Stimulated activated CD8-positive, alpha-beta memory T cell treated with anti-CD3 and anti-CD28 coated beads, Interleukin-15, amount 100 ng/mL, for 1 hour (primary cell): Measurements from ENCODE around the gene NEURL3.
"Not testable (repeated sequence)": the region's sequence is repeated elsewhere in the genome, so short reads cannot be mapped to it uniquely, and the experiment has no call there.

ENCODE experiments used
- DNase-seq: peaks from one replicate; pipeline ENCODE4 v3.0.0-alpha.2; 2020; ENCODE audit warnings: low read depth

NEURL3 gene

DNA sequence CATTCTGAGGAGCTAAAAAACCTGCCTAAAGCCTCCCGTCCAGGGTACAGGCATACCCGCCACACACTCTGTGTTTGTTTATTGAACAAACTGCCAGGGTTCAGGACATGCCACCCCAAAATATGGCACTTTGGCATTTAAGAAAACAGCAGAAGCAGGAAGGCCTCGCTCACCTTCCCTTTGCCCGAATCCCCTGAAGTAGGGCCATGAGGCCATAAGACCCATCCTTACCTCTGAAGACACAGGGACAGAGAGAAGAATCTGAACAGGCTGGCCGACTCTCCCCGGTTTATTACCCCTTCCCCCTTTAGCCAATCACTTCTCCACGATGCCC, 1.7 kb upstream of the NEURL3 start:
- DNase-seq = no peak

DNA sequence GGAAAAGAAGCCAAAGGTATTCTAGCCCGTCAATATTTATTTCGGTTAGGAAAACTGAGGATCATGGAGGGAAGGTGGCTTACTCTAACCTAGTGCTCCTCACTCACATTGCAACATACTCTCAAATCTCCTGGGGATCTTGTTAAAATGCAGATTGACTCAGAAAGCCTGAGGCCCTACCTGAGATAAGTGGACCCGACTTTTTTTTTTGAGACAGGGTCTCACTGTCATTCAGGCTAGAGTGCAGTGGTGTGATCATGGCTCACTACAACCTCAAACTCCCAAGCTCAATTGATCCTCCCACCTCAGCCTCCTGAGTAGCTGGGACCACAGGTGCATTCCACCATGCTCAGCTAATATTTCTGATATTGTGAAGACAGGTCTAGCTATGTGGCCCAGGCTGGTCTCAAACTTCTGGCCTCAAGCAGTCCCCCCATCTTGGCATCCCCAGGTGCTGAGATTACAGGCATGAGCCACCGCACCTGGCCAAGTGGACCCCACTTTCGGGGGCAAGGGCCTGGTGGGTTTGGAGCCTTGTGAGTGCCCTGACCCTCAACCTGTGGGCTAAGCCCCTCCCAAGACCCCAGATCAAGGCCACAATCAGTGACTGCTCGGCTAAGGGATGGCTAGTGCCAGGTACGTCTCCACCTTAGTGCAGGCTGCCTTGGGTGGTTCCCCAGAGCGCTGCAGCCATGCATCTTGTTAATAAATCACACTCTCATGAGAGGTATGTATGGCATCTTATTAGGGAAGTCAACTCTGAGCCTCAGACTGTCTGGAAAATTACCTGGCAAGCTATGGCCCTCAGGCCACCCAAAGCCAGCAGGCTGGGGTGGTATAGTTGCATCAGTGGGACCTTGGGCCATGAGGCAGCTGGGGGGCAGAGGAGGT, 1.1 kb upstream of the NEURL3 start:
- DNase-seq = no peak

DNA sequence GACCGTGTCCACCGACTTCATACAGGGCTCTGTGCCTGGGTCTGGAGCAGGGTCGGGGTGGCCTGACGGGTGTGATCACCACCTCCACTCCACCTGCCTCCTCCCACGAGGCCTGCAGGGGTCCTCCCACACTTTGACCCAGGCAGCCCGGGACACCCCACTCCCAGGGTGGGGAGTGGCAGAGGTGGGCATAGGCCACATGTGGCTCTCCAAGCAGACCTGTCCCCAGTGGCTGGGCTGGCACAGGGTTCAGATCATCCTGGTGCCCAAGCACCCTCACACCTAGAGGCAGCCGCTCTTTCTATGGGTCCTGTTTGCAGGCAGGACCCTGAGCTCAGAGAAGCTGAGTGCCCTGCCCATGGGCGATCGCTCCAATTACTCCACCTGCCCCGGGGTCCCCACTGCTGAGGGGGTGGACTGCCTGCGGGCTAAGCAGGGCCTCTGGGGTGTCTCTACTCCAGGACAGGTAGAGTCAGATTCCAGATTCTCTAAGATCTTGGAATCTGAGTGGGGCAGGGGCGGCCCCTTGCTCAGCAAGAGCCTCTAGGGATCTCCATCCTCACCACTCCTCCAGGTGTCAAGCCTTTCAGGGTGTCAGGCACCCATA, 1.4 kb downstream of the NEURL3 start:
- no peak for DNase-seq

DNA sequence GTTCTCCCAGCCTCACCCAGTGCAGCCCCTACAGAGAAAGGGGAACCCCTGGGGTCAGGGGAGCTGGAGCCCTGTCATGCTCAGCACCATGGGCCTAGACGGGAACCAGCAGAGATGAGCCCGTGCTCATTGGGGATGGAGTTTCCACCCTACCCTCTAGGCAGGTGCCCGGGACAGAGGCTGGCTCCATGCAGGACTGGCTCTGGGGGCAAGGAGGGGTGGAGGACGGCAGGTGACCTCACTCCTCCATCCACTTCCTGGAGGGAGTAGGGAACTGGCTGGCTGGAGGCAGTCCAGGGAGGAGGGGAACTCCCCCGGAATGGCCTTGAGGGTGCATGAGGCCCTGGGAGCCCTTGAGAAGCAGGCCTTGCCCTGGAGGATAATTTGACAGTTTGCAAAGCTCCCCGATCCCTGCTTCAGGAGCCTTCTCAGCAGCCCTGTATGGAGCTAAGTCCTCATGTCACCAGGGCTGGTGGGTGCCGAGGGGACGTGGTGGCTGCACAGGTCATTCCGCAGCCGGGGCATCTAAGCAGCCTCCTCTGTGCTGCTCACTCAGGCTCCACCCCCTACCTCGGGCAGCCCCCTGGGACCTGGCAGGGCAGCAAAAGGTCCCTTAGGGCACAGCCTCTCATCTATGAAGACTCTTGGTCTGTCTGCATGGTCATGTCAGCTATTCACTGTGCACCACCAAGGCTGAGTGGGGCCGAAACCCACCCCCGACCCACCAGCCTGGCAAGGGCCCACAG, 2.1 kb downstream of the NEURL3 start:
- no peak for DNase-seq

DNA sequence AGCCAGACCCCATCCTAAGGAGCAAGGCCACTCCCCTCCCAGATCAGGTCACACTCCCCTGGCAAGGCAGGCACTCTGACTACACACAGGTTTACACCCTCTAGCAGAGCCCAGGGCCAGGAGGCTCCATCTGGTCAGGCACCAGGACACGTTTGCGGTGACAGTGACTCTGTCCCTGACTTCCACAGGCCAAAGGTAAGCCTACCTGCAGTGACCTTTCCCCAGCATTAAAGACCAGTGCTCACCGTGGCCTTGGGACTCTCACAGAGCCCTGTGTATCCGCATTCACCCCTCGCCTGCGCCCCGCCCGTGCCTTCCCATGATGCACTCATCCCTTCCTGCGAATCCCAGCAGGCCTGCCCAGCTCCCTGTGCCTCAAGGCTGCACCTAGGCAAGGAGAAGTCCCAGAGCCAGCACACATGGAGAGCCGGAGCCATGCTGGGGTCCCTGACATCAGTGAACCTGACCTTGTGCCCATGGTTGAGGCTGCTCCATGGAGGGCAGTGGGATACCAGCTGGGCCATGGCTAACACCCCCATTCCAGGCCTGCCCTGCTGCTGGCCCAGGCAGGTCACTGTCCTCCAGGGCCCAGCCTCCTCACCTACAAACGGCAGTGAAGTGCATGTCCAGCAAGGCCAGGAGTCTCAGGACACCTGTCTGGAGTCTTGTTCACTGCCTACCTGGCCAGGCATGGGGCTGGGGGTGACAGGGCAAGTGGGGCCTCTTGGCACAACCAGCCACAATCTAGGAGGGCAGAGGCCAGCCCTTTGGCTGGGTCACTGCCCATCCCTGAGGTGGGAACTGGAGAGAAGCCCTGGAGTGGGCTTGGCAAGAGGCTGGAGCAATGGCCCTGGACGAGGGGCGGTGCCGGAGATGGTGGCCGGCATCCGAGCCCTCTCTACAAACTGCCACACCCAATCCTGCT, 3.0 kb downstream of the NEURL3 start:
- no peak for DNase-seq

DNA sequence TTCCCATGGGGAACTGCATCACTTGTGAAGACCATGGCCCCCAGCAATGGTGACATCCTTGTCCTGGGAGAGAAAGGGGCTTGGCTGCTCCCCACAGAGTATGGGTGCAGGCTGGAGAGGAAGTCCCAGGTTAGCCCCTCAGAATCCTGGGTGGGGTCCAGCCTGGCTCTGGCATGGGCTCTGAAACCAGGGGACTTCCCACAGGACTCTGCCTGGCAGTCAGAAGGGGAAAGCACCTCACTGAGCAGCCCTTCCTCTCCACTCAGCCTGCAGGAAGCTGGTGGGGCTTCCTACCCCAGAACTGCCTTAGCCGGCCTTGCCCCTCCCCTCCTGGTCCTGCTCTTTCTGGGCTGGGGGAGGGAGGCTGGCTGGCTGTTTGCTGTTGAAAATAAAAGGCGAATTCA, 3.7 kb downstream of the NEURL3 start:
- DNase-seq = no peak

DNA sequence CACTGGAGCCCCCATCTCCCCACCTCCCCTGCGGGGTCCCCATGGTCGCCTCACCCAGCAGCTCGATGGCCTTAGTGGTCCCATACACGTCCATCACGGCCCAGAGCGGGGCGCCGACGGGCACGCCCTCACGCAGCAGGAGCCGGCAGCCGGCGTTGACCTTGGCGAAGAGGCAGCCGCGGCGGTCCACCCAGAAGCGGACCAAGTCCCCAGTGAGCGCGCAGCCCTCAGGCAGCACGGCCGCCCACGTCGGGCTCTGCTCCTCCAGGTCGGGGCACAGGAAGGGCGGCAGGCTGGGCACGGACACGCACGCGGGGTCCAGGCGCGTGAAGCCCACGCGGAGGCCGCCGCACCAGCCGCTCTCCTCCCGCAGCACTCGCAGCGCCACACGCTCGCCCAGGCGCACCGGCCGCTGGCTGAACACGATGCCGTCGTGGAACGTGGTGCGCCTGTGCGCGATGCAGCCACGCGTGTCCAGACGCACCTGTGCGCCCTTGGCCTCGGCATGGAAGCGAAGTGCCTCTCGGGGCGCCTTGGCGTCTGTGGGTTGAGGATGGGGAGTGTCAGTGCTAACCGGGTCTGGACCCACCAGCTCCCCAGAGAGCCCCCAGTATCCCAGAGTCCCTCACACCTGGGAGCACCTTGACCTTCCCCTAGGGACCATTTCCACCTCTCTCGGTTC, 4.6 kb downstream of the NEURL3 start:
- DNase-seq = no peak

DNA sequence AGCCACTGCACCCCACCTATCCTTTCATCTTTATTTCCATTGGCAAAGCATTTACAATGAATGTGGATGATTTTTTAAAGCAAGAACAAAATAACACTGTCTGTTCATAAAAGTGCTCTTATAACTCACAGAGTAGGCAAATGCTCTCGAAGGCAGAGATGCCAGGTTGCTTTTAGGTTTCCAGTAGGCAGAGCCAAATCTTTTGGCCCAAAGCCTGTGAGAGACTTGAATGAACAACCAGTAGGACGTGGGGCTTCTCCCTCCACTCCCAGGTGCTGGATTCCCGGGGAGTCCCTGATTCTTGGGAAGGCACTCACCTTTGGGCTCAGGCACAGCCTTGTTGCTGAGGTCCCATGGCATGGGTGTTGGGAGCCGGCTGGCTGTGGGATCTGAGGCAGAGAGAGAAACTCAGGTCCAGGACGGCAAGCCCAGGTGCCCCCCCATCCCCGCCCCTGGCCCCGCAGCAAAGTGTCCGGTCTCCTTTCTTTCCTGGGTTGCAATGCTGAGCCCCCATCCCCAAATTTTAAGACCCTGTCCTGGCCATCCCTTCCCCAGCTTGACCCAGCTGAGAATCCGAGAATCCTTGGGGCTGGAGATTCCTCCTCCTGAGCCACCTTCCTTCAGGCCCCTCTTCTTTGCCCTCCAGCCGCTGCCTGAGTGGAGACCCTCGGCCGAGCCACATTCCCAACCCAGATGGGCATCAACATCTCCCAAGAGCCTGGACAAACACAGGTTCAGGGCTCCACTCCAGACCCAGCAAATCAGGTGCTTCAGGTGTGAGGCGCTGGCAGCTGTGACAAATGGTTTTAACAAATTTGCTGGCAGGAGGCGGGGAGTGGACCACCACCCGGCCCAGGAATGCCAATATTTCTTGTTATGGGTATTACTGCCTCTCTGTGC, 5.8 kb downstream of the NEURL3 start:
- no peak for DNase-seq

DNA sequence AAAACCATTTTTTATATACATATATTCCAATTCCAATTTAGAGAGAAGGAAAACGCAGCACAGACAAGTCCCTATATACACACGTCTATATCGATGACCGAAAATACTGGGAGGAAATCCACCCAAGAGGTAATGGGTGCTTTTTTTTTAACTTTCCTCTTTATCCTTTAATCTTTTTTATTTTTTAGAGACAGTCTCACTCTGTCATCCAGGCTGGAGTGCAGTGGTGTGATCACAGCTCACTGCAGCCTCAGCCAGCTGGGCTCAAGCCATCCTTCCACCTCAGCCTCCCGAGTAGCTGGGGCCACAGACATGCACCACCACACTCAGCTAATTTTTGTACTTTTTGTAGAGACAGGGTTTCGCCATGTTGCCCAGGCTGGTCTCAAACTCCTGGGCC, 6.5 kb downstream of the NEURL3 start:
- not testable (repeated sequence) for DNase-seq

DNA sequence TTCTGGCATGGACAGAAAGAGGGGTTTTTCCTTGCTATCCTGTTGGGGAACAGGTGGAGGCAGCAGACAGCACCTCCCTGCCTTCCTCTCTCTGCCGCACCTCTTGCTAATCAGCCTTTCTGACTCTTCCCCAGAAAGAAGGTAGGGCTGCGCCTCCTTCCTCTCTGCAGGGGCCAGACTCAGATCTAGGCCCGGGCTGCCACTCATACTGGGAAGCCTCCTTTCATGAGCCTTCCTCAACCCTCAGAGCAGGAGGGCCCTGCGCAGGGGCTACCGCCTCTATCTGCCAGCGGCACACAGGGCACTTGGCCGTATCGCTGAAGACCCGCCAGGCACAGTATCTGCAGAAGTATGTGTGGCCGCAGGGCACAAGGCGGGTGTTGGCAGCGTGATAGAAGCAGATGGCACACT, 7.1 kb downstream of the NEURL3 start:
- no peak for DNase-seq

DNA sequence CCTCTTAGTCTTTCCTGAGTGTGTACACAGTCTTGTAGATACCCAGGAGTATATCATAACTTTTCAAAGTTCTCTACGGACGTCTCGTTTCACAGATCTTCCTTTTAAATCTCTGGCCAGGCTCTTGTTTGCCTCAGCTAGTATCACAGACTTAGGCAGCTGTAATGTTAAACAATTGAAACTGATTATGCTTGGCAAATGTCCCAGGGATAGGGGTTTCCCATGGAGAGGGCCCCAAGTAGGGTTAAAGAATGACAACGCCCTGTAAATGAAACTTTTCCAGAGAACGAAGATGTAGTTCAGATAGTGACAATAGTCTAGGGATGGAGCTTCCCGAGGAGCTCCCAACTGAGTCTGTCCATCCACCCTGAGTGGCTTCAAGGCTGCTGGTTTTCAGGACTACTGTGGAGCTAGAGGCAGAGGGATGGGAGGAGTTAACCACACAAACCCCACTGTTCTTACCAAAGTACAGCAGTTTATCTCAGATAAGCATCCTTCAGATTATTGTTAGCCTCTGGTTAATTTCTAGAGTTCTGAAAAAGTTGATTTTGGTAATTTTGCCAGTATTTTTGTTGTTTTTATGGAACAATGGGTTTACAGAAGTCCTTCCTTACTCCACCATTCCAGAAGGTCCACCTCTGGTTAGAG, 9.1 kb downstream of the NEURL3 start:
- DNase-seq = no peak

DNA sequence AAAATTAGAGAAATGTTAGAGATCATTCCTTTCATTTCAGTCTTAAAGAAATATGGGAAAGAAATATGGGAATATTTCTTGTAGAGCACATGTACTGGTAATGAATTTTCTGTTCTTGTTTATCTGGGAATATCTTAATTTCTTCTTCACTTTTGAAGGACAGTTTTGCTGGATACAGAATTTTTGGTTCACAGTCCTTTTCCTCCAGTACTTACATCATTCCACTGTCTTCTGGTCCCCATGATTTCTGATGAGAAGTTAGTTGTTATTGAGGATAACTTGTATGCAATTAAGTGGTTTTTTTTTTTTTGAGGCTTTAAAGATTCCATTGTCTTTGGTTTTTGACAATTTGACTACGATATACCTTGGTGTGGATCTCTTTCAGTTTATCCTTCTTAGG, 11.0 kb downstream of the NEURL3 start:
- DNase-seq = no peak

DNA sequence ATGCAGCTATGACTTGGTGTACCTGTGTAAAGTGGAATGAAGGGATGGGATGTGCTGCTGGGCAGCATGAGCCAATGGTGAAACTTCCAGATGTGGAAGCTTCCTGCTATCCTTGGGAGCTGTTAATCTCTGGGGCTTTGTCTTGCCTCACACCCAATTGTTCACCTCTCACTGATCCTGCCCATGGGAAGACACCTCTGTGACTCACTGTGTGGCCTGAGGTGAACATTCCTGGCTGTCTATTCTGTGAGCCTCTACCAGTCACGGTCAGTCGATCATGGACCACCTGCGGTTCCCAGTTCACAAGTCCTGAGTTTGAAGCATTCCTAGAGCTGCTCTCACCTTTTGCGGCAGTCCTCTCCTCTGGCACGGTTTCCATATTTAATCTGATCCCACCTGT, 12.1 kb downstream of the NEURL3 start:
- no peak for DNase-seq

DNA sequence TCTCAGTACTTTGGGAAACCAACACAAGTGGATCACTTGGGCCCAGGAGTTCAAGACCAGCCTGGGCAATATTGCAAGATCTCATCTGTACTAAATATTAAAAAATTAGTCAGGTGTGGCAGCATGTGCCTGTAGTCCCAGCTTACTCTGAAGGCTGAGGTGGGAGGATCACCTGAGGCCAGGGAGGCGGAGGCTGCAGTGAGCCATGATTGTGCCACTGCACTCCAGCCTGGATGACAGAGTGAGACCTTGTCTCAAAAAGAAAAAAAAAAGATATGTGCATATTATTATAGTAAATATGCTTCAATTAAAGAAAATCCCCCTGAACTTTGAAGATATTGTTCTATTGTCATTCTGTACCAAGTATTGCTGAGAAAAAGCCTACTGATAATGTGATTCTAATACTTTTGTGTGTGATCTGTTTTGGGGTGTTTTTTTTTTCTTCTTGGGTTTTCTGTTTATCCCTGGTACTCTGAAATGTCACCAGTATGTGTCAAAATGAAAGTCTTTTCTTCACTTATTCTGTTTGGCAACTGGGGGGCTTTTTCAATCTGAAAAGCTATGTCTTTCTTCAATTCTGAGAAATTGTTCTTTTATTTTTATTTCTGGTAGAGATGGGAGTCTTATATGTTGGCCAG, 13.2 kb downstream of the NEURL3 start:
- no peak for DNase-seq

DNA sequence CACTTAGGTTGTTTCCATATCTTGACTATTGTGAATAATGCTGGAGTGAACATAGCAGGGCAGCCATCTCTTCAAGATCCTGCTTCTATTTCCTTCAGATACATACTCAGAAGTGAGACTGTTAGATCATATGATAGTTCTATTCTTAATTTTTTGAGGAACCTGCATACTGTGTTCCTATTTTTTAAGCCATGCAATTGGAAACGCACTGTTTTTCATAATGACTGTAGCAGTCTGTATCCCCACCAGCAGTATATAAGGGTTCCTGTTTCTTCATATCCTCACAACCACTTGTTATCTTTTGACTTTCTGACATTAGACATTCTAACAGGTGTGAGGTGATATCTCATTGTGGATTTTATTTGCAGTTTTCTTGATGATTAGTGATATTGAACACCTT, 15.5 kb downstream of the NEURL3 start:
- DNase-seq = no peak

DNA sequence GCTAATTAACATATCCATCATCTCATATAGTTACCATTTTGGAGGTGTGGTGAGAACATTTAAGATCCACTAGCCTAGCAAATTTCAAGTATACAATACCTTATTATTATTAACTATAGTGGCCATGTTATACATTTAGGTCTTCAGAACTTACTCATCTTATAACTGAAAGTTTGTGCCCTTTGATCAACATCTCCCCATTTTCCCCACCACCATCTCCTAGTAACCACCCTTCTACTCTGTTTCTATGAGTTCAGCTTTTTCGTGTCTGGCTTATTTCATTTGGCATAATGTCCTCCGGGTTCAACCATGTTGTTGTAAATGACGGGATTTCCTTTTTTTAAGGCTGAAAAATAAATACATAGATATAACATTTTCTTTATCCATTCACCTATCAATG, 15.9 kb downstream of the NEURL3 start:
- no peak for DNase-seq

DNA sequence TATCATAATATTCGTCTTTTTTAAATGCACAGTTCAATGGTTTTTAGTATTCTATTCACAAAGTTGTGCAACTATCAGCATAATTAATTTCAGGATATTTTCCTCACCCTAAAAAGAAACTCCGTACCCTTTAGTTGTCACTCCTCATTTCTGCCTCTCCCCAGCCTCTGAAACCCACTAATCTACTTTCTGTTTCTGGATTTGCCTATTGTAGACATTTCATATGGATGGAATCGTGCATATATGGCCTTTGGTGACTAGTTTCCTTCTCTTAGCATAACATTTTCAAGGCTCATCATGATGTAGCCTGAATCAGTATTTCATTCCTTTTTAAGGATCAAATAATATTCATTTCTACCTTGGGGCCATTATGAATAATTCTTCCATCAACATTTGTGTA, 18.5 kb downstream of the NEURL3 start:
- DNase-seq = no peak

DNA sequence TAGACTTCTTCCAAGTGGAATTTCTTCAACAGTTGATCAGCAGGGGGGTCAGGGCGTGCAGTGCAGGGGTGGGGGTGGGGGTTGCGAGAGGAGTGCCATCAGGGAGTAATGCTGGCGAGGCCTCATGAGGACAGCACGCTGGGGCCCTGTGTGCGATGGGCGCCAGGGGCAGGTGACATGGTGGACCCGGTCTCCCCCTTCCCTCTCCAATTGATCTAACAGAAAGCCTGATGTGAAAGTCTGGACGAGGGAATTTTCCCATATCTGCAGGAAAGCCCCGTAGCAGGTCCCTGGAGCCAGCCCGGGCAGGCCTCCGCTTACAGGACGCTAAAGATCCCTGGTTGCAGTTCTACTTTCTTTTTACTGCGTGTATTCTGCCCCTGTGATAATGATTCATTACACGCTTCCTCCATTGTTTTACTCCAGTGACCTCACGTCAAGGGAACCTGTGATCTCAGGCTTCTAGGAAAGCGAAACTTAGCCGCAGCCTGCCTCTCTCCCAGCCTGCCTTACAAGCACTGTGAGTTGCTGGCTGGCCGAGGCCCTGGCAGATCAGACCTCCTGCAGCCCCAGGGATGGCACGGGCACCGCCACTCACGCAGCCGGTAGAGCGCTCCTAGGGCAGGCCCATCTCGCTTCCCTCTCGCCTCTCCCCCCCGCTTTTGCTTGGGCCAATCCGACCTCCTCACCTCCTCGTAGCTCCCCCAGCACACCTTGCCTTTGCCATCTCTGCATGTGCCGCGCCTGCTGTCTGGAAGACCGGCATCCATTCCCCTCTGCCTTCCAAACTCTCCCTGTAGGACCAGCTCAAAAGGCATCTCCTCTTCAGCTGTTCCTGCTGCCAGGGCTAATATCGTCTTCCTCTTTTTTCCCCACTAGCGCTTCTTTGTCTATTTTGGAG, 19.2 kb downstream of the NEURL3 start:
- peak; percentile 63 for DNase-seq
